ENCODE results near the gene SEC61A1.

Gene SEC61A1

DNA sequence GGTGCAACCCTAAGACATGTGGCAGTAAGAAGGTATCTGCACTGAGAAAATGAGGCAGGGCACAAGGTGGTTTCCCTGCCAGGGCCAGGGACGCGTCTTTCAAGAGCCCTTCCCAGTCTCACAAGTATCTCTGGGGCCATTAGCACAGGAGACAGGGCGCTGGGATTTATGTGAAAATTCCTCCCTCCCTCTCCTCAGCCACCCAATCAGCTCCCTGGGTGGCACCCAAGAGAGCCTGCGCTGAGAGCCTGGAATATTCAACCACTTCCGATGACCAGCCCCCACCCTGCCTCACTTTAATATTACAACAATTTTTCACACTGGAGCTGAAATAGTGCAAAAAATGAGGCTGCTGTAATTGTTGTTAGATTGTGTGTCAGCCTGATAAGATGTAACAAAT lies 26.1 kb downstream of the SEC61A1 start:
- peak; percentile 44 for DNase-seq (ENCODE audit: low read depth)

DNA sequence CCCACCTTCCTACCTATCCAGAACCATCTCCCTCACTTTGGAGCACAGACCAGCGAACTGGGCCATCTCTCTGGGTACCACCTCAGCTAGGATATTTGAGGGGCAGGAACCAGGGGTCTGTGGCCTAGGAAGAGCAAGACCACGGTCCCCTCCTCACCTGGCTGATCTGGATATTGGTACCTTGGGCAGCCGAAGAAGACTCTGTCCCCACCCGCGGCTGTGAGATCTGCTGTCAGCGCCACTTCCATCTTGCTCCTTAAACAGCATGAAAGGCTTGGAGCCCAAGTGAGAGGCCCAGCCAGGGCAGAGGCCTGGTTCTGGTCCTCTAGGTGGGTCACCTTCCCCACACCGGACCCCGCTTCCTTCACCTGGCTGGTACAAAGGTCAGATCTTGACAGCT lies 26.6 kb downstream of the SEC61A1 start:
- no peak for DNase-seq (ENCODE audit: low read depth)

DNA sequence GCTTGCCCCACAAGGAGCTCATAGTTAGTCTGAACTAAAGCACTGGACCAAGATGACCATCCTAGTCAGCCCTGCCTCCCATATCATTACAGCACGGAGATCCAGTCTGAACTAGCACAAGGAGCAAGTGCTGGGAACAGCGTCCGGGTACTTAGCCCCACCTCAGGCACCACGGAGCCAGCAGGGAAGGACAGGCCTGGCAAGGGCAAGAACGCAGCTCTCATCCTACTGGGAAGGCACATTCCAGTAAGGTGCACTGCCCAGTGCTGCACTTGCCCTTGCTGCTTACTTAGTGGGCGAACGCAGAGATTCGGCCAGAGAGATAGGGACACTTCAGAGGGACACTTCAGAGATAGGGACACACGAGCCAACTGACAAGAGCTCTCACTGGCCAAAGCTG lies 27.6 kb downstream of the SEC61A1 start:
- DNase-seq (ENCODE audit: low read depth): no peak

DNA sequence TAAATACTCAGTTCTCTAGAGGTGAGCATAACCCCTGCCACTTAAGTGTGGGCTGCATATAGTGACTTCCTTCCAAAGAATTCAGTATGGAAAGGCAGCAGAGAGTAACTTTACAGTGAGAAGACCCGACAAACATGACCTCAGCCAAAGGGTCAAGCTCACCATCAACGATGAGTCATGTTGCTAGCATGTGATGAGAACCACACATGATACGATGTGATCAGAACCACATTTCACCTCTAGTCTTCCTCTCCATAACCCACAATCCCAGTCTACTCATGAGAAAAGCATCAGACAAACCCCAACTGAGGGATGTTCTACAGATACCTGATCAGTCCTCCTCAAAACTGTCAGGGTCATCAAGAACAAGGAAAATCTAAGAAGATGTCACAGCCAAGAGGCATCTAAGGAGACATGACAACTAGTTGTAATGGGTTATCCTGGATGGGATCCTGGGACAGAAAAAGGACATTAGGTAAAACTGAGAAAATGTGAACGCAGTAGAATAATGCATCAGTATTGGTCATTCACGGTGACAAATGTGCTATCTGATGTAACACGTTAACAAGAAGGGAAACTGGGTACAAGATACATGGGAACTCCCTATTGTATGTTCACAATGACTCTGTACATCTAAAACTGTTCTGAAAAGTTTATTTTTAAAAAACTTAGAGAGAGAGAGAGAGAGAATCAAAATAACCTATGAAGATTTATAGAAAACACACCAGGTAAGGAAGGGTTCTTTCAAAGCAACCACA lies 28.3 kb downstream of the SEC61A1 start:
- DNase-seq (ENCODE audit: low read depth): peak; percentile 96

DNA sequence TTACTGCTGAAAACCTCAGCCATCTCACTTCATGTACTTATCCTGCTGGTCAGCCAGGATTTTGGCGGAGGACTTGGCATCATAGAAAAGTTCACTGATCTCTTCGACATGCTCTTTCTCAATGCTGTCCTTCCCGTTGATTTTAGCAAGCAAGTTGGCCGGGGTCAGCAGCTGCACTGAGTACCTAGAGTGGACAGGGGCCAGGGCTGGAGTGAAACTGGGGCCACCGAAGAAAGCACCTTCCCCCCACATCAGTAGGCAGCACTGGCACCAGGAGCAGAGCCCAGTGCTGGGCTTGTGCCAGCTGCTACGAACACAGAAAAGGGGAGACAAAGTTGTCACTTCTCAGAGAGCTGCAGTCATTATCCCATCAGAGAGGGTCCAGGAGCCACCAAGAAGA lies 29.0 kb downstream of the SEC61A1 start:
- no peak for DNase-seq (ENCODE audit: low read depth)

DNA sequence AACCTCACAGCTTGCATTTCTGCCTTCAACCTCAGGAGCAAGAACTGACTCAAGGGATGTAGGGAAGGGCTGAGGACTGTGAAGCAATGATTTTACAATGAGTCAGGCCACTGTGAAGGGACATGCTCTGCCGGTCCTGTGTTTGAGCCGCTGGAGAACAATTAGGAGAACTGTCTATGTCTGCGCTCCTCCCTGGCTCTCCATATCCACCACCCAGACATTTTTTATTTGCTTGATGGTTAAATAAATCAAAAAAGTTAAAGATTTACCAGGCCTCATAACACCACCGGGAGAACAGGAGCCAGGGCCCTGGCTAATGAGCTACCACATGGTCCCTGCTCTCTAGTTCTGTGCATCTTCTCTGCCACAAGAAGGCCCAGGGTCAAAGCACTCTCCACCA lies 29.6 kb downstream of the SEC61A1 start:
- DNase-seq (ENCODE audit: low read depth): peak; percentile 79

DNA sequence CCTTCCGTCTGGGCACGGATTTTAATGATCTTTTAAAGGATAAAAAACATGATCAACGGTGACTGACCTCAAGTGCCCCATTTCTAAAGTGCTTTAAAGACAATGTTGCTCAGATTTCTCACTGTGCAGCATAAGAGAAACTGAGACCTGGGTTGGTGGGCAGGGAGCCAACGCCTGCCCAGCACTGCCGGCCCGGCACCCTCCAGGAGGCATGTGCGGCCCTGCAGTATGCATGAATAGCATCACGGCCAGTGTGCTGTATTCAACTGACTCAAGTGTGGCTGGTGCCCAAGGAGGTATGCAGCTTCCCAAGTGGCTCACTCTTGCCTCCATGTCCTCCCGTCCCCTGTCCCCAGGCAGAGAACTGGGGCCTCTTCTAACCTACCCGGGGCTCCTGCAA lies 30.3 kb downstream of the SEC61A1 start:
- no peak for DNase-seq (ENCODE audit: low read depth)

DNA sequence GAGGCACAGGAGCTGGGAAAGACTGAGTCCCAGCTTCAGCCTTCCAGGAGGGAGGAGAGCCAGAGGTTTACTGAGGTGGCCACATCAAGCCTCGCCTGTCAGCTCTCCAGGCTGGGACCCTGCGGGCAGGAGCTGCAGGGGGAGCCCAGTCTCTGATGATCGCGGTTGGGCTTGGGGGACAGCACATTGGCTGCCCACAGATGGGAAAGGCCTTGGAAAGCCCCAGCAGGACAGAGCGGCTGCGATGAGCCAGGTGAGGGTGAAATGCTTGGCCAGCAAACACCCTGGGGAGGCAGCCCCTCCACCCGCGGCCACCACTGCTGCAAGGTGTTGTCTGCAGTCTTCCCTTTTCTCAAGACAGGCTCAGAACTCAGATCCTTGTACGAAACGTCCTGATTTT lies 31.2 kb downstream of the SEC61A1 start:
- no peak for DNase-seq (ENCODE audit: low read depth)

DNA sequence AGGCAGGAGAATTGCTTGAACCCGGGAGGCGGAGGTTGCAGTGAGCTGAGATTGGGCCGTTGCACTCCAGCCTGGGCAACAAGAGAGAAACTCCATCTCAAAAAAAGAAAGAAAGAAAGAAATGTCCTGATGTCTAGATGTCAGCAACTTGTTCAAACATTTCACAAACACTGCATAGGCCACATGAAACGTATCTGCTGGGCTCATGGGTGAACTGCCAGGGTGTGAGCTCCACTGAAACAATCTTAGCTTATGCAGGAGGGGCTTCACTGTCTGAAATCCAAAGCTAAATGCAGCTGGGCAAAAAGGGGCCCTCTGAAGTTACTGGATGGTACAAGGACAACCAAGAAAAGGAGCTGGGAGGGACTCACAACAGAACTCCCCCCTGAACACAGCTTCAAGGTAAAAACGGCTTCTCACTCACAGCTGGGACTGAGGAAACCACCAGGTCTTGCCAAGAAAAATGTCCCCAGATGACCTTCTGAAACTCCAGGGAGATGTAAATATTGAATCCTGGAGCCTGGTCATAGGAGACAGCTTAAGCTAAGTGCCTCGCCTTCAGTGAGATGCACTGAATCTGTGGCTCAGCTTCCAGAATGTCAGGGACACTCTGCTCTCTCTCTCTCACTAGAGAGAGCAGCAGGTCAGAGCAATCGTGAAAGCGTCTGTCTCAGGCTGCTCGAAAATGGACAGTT lies 31.9 kb downstream of the SEC61A1 start:
- DNase-seq (ENCODE audit: low read depth): peak; percentile 57

DNA sequence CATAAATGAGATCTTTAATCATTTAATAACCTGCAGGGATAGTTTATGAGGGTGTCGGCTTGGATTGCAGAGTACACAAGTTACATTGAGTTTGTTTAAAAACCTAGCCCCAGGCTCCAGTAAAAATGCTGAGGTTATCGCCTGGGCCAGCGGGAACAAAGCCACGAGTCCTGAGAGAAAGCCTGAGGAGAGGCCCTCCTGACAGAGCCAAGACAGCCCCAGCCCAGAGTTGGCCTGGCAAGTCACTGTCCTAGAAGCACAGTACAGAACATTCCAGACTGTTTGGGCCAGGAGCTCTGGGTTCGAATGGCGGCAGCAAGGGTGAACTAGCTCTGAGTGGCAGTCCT lies 32.4 kb downstream of the SEC61A1 start:
- peak; percentile 33 for DNase-seq (ENCODE audit: low read depth)

DNA sequence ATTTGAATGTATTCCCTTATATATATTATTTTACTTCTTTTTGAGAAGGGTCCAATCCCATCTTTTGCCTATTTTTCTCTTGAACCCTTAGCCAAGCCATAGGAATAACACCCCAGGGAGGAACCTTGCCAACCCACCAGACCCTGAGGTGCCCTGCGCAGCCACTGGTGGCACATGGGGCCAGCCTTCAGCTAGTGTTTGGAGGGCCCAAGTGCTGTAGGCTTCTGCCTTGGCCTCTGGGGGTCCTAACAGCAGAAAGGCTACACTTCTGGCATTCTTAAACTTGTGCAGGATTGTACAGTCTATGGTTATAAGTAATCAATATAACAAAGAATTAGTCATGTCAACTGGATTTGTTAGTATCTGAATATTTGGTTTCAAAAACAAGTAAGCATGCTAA lies 36.9 kb downstream of the SEC61A1 start:
- DNase-seq (ENCODE audit: low read depth): no peak

DNA sequence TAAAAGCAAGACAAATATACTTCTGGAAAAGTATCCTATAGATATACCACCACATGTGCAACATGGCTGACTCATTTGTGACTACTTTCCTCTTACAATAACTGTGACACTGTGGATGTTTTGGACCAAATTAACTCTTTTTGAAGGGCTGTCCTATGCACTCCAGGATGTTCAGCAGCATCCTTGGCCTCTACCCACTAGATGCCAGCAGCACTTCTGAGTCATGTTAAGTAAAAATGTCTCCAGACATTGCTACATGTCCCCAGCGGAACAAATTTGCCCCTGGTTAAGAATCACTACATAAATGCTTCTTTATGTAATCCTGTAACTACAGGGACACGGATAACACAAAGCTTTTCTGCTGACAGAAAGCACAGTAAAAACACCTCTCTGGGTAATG lies 39.3 kb downstream of the SEC61A1 start:
- DNase-seq (ENCODE audit: low read depth): peak; percentile 57

DNA sequence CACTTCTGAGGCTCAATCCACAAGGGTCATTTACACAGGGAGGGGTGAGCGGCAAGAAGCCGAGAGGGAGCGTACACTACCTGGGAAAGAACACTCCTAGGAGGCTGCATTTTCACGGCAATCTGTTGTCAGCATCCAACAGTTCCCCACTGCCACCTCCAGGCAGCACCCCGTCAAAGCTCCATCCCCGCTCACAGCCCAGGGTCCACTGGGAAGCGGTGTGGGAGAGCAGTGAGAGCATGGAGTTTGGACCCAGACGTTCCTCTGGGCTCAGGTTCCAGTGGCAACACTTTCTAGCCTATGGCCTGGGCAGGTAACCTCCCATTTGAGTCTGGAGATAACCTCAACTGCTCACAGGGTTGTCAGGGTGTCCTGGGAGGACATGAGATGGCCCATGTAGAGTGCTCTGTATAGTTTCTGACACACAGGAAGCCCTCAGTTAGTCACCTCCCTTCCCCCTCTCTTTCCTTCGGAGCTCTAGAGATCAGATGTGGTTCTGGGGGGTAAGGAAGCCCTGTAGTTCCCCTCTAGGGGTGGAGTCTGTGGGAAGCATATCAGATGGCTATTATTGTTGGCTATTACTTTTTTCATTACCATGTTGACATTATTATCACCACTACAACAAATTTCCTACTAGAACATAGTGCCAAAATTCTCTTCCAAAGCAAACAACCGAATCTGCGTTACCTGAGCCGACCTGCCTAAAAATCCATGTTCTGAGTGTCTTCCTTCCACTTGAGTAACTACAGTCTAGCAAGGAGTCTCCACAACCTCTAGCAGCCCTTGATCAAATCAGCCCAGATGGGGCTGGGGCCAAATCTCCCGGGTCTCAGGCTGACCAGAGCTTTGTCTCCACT lies 42.3 kb downstream of the SEC61A1 start:
- peak; percentile 64 for DNase-seq (ENCODE audit: low read depth)

DNA sequence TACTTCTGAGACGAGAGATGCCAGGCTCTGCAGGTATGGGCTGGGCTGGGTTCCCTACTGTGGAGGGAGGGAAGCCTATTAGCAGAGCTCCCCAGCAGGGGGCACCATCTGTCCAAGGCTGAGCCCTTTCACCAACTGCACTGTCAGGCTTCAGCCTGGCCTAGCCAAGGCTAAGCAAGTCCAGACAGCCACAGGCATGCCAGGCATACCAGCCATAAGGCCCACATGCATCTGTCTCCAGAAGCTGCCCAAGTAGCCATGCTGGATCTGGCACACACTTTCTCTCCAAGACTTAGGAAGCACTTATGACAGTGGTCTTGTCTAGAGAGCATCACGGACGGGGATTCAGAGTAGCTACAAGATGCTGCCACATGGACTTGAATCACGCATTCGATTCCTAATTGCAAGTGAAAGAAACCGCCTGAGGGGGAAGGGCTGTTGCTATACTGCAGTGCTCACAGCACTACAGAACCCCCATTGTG lies 43.0 kb downstream of the SEC61A1 start:
- DNase-seq (ENCODE audit: low read depth): peak; percentile 93

DNA sequence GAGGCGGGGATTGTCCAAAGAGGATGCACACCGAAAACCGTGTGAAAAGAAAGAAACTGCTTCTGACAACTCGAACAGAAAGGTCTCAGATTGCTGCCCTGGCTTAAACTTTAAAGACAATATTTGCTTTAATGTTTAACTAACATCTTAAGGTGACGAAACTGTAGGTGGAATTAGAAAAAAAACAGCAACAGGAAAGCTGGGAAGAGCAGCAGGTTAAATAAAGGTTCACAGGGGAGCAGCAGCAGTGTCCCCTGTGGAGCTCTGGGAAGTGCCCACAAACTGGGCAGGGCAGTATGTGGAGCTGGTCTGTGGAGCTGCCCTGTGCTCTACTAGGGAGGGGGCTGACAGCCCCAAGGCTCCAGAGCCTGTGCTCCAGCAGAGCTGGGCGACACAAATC lies 46.0 kb downstream of the SEC61A1 start:
- DNase-seq (ENCODE audit: low read depth): no peak

DNA sequence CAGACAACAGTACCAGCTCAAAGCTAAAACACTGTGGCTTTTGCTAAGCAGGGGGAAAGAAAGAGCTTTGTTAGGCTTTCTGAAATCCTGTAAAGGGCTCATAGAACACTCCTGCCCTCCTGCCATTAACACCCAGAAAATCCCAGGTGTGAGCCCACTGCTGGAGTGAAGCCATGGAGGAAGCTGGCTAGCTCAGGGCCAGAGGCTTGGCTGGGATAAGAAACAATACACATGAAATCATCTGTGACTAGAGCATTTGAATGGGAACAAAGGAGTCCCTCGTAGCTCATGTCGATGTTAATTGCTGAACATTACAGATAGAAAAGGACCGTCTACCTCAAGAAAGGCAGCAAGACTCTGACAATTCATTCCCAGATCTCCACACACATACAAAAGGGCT lies 47.9 kb downstream of the SEC61A1 start:
- no peak for DNase-seq (ENCODE audit: low read depth)

DNA sequence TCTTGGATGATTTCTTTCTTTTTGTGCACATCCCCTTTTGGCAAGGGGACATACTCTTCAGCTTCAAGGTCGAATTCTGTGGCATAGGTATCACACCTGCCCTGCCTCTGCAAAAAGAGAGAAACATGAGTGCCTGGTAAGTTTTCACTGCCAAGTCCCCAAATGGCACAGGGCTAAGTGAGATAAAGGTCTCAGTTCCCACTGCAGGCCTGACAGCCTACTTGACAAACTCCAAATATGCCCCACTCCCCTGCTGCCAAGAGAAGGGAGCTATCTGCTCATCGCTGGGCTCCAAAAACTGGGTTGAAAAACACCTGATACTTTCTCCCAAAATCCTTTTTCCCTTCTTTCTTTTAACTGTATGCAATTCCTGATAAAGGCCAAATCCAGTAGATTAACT lies 48.4 kb downstream of the SEC61A1 start:
- no peak for DNase-seq (ENCODE audit: low read depth)

DNA sequence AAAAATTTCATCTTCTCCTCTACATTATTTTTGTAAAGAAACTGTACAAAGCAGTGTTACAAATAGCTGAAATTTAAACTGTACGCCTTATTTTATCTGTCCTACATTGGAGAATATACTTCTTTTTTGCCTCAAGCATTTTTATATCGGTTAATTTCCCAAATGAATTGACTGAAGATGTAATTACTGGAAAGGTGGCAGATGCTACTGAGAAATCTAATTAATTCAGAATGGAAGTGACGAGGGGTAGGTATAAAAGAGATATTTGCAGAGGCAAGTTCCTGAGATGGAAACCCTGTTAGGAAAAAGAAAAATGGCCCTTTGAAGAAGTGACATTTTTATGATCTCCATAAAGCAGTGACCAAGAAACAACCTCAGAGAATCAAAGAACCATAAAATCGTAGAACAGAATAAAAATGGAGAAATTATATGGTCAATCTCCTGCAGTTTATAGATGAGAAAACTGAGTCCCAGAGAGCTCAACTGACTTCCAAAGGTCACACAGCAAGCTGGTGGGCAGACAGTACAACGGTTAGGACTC lies 51.0 kb downstream of the SEC61A1 start:
- DNase-seq (ENCODE audit: low read depth): no peak

DNA sequence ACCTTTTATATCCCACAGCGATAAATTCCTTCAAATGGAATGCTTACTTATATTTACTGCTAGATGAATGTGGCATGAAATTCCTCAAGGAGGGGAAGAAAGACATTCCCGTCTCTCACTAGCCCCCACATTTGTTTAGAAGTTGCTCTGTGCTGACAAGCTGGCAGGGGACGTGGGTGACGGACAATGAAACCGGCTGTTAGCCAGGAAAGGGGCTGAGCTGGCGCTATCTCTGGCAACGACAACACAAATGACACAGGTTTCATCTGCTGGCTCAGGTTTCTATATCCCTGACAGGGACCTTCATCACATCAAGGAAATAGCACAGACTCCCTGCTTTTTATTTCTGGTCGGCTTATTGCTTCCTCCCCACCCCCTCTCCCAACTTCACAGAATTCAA lies 55.6 kb downstream of the SEC61A1 start:
- no peak for DNase-seq (ENCODE audit: low read depth)

DNA sequence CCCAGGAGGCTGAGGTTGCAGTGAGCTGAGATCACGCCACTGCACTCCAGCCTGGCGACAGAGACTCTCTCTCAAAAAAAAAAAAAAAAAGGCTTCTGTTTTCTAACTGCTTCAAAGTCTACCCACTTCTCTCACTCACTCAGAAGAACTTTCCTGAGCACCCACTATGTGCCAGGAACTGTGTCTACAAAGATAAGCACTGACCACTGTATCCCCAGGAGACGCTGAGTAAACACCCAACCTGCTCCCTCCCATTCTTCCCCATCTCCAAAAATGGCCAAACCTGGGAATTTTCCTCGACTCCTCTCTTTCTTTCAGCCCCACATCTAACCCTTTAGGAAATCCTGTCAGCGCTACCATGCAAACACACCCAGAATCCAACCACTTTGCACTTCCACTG lies 58.9 kb downstream of the SEC61A1 start:
- no peak for DNase-seq (ENCODE audit: low read depth)

DNA sequence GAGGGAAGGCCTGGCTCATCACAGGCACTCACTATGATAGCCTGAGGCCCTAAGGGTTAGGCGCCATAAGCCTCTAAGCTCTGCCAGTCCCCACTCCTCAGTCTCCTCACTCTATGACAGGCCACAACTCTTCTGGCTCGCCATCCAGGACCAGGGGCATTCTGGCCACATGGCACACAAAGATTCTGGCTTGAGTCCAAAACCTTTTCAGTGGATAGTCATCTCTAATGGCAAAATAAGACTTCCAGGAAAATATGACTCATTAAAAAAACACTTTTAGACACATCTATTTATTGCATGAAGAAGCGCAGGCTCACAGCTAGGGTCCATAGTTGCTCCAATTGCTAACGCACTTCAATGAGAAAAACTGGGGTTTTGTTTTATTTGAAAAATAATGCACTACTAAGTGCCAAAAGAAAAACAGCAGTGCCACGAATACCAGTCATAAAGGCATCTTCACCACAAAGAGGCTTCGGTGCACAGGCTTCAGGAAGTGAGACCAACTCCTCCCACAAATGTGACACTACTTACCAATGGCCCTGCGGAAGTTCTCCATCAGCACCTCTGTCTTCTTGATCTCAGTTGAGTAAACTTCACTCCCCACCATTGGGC lies 60.2 kb downstream of the SEC61A1 start:
- DNase-seq (ENCODE audit: low read depth): peak; percentile 96
